ENCODE data around the gene SLC15A3. TPM values are rescaled to one million over a fixed set of nuclear protein-coding genes. Genes with fewer than 3 reads are reported as not detected.

The SLC15A3 gene
- total and polyA plus RNA-seq, 2 experiments from 2014 or later, result 14.2 to 15.8 TPM

DNA sequence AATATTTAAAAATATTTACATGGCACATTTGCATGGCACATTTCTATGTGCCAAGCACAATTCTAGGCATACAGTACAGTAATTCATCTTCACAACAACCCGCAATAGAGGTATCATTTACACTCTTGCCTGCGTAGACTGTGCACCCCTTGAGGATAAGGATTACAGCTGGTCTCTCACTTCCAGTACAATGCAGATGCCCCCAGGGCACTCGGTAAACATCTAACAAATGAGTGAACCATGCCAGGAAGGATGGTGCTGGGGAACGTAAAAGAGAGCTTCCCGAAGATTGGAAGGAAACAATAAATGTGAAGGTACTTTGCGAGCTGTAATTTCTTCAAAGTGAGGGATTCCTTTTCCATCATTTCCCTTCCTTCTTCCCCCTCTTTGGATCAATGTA lies 46.9 kb downstream of the SLC15A3 start (continued):
- TF ChIP-seq, protein P1, sequence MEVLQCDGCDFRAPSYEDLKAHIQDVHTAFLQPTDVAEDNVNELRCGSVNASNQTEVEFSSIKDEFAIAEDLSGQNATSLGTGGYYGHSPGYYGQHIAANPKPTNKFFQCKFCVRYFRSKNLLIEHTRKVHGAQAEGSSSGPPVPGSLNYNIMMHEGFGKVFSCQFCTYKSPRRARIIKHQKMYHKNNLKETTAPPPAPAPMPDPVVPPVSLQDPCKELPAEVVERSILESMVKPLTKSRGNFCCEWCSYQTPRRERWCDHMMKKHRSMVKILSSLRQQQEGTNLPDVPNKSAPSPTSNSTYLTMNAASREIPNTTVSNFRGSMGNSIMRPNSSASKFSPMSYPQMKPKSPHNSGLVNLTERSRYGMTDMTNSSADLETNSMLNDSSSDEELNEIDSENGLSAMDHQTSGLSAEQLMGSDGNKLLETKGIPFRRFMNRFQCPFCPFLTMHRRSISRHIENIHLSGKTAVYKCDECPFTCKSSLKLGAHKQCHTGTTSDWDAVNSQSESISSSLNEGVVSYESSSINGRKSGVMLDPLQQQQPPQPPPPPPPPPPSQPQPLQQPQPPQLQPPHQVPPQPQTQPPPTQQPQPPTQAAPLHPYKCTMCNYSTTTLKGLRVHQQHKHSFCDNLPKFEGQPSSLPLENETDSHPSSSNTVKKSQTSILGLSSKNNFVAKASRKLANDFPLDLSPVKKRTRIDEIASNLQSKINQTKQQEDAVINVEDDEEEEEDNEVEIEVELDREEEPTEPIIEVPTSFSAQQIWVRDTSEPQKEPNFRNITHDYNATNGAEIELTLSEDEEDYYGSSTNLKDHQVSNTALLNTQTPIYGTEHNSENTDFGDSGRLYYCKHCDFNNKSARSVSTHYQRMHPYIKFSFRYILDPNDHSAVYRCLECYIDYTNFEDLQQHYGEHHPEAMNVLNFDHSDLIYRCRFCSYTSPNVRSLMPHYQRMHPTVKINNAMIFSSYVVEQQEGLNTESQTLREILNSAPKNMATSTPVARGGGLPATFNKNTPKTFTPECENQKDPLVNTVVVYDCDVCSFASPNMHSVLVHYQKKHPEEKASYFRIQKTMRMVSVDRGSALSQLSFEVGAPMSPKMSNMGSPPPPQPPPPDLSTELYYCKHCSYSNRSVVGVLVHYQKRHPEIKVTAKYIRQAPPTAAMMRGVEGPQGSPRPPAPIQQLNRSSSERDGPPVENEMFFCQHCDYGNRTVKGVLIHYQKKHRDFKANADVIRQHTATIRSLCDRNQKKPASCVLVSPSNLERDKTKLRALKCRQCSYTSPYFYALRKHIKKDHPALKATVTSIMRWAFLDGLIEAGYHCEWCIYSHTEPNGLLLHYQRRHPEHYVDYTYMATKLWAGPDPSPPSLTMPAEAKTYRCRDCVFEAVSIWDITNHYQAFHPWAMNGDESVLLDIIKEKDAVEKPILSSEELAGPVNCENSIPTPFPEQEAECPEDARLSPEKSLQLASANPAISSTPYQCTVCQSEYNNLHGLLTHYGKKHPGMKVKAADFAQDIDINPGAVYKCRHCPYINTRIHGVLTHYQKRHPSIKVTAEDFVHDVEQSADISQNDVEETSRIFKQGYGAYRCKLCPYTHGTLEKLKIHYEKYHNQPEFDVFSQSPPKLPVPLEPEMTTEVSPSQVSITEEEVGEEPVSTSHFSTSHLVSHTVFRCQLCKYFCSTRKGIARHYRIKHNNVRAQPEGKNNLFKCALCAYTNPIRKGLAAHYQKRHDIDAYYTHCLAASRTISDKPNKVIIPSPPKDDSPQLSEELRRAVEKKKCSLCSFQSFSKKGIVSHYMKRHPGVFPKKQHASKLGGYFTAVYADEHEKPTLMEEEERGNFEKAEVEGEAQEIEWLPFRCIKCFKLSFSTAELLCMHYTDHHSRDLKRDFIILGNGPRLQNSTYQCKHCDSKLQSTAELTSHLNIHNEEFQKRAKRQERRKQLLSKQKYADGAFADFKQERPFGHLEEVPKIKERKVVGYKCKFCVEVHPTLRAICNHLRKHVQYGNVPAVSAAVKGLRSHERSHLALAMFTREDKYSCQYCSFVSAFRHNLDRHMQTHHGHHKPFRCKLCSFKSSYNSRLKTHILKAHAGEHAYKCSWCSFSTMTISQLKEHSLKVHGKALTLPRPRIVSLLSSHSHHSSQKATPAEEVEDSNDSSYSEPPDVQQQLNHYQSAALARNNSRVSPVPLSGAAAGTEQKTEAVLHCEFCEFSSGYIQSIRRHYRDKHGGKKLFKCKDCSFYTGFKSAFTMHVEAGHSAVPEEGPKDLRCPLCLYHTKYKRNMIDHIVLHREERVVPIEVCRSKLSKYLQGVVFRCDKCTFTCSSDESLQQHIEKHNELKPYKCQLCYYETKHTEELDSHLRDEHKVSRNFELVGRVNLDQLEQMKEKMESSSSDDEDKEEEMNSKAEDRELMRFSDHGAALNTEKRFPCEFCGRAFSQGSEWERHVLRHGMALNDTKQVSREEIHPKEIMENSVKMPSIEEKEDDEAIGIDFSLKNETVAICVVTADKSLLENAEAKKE (CRISPR knock-in tag; IDR thresholded peaks at IDR 0.05), result no peak

GRCh38 chr11:60902625-60903024 lies 49.4 kb downstream of the SLC15A3 start:
- Histone ChIP-seq H2AFZ (no peak overlapping the region), H3K27ac (ENCODE audit: low read depth) (no peak overlapping the region), H3K27me3 (ENCODE audit: insufficient read depth) (no peaks in the 10 kb centered on the region), H3K4me1 (ENCODE audit: insufficient read depth) (peaks cover 12% of the 10 kb centered on the region), H3F3A (replicated peaks; ENCODE audit: low read depth) (peaks cover 5% of the 10 kb centered on the region; the same call in 1 of the 2 replicates), H3K79me2 (replicated peaks; ENCODE audit: insufficient read depth) (peaks cover 38% of the 10 kb centered on the region), H3K4me3 (no peak overlapping the region), H3K36me3 (ENCODE audit: insufficient read depth) (peaks cover 23% of the 10 kb centered on the region), H4K20me1 (replicated peaks; ENCODE audit: insufficient read depth) (peaks cover 31% of the 10 kb centered on the region), H3K4me2 (no peak overlapping the region), H3K9me2 (ENCODE audit: insufficient read depth) (no peaks in the 10 kb centered on the region)
- no peak for ATAC-seq
- TF ChIP-seq NANOG (IDR thresholded peaks at IDR 0.05; ENCODE audit: borderline replicate concordance) (no peak), ETS1 (IDR thresholded peaks at IDR 0.05) (no peak), EZH2phosphoT487 (IDR thresholded peaks at IDR 0.05; ENCODE audit: unreplicated experiment) (no peak)
- Mint-ChIP-seq H3K4me3 (no peak overlapping the region), H3K27ac (no peak overlapping the region), H3K4me1 (peaks cover 16% of the 10 kb centered on the region), H3K27me3 (ENCODE audit: insufficient read depth, low read depth, poor library complexity) (no peaks in the 10 kb centered on the region), H3K36me3 (ENCODE audit: low read depth) (peaks cover 61% of the 10 kb centered on the region), H3K9me3 (no peaks in the 10 kb centered on the region)
- no peak for DNase-seq (ENCODE audit: low spot score)
